Keratinocyte (primary cell): Measurements from ENCODE around the gene MESP2.

Experiments used
- CTCF ChIP-seq, 3 experiments: IDR thresholded peaks in 1 of 3; conservative IDR thresholded peaks in 1 of 3; optimal IDR thresholded peaks in 1 of 3; 2 replicates in 2 of 3; 3 replicates in 1 of 3; pipeline versions ENCODE3 to v1.5.1; 2011; ENCODE audit warnings: low read length in 3 of 3, mild to moderate bottlenecking in 3 of 3, moderate library complexity in 2 of 3, control low read depth in 1 of 3, inconsistent platforms in 1 of 3; ENCODE audit not compliant: insufficient read depth in 2 of 3; ENCODE audit errors: extremely low read depth in 1 of 3
- EZH2 ChIP-seq: IDR thresholded peaks from one replicate; pipeline ENCODE4 v1.6.1; 2012; ENCODE audit warnings: inconsistent platforms, mild to moderate bottlenecking, low read length, moderate library complexity

DNA sequence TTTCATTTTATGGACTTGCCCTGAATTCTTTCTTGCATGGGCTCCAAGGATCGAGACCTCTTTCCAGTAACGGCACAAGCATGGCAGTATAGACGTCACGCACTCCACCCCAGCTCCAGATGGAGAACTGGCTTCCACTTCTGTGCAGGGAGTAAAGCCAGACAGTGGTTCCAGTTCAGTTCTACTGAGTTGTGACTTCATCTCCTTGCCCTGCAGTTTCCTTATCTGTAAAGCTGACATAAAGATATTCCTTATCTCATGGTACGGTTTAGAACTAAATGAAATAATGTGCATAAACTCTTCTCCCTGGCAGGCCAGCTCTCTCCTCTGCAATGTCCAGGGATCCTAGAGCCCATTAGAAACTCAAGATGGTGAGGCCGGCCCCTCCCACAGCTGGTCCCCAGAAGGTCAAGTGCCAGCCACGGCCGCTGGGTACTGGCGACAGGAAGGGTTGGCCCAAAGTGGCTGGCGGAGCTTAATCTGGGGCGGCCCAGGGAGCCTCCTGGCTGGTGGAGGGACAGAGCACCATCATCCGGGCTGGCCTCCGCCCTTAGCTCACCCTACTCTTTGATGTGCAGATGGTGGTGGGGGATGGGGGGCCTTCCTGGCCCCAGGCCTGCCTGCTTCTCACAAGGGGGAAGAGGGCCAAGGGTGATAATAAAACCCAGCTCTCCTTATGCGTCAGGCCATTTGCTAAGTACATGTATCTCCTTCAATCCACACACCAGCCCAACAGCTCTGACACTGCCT is 7.2 kb downstream of the MESP2 start:
- TF ChIP-seq CTCF (optimal IDR thresholded peaks at IDR 0.05 in 1 of 3, IDR thresholded peaks at IDR 0.05 in 1 of 3, conservative IDR thresholded peaks at IDR 0.05 in 1 of 3; ENCODE audit: extremely low read depth in 1 of 3, insufficient read depth in 2 of 3, low read length in 3 of 3) (no peak), EZH2 (no peak)
